Astrocyte of the cerebellum (primary cell): ENCODE data around the gene PDZRN3.

Source experiments
- DNase-seq: peaks from one replicate; pipeline ENCODE4 v3.0.0-alpha.2; 2011; ENCODE audit warnings: low read depth
- H3K4me3 ChIP-seq: 2 replicates; pipeline ENCODE4 v1.5.1; 2011; ENCODE audit warnings: mild to moderate bottlenecking, low read depth, low read length, moderate library complexity
- CTCF ChIP-seq: IDR thresholded peaks from 2 replicates; pipeline ENCODE4 v1.5.1; 2012; ENCODE audit warnings: low read length, low read depth, moderate library complexity, mild to moderate bottlenecking; ENCODE audit errors: missing control alignments
- in situ Hi-C: cut with HindIII; loops from 2 replicates; pipeline ENCODE4 v1.10.0; 2017; ENCODE audit warnings: low sequenced_read_pairs

Gene PDZRN3

DNA sequence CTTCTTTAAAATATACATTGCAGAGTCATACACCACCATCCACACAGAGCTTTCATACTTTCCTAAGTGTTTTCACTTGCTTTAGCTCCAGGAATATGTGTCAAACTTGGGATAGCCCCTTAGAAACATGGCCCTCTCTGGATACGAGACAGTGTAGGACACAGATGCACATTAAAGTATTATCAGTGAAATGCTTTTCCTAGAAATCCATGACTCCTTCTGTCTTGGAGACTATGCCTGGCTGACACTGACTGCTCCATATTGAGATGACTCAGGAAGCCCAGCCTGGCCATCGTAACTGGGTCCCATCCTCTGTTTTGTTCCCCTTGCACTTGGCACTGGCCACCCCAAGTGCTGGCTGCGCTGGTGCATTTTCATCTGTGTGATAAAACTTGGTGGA lies 204.8 kb downstream of the PDZRN3 start:
- no peak for TF ChIP-seq CTCF
- H3K4me3 ChIP-seq, result no peak overlapping the region
- in situ Hi-C loops, result loop anchor here (5.0 kb wide), 1 partner anchor 47 kb away; no protein-coding TSS in a partner anchor
- no peak for DNase-seq

- no peak overlapping the region for H3K4me3 ChIP-seq
- no peak for DNase-seq
- in situ Hi-C loops, result loop anchor here (5.0 kb wide), 1 partner anchor 48 kb away; no protein-coding TSS in a partner anchor
- TF ChIP-seq CTCF, result peak; percentile 18
Observed at GRCh38 chr3:73419179-73419803, 205.4 kb downstream of the PDZRN3 start.

DNA sequence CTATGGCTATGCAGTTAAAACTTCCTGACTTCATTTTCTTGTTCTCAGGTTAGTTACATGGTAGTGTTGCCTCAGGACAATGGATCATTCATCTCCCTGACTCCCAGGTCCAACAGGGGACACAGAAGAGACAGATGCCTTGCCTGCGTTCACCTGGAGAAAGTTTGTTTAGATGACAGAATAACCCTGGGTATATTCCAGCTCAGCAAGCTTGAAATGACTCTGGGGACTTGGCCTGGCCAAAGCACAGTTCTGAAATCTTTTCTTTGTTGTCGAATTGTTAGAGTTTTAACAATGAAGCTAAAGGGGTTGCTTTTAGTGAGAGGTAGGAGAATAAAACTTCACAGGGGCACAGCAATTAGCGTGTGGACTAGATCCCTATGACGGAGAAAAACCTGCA lies 206.1 kb downstream of the PDZRN3 start:
- no peak for TF ChIP-seq CTCF
- H3K4me3 ChIP-seq, result no peak overlapping the region
- no peak for DNase-seq
- in situ Hi-C loops, result loop anchor here (5.0 kb wide), 1 partner anchor 49 kb away; no protein-coding TSS in a partner anchor

DNA sequence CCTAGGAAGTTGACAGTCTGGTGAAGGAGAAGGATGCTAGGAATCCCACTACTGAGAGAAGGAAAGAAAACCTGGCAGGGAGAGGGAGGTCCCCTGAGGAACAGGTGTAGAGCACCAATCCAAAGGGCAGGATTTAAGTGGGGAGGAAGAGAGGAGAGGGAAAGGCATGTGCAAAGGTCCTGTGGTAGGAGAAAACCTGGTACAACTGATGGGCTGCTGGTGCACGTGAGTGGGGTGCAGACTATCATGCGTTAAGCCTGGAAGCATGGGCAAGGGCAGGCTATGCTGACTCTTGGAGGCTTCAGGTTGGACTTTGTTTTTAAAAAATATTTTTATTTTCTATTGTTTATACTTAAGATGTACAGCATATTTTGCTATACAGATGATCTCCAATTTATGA lies 209.6 kb downstream of the PDZRN3 start:
- no peak overlapping the region for H3K4me3 ChIP-seq
- in situ Hi-C loops, result loop anchor here (5.0 kb wide), 1 partner anchor 52 kb away; no protein-coding TSS in a partner anchor
- no peak for DNase-seq
- TF ChIP-seq CTCF, result no peak

GRCh38 chr3:73413619-73414018 lies 211.1 kb downstream of the PDZRN3 start:
- DNase-seq, result no peak
- H3K4me3 ChIP-seq, result no peak overlapping the region
- in situ Hi-C loops, result no loop called here
- no peak for TF ChIP-seq CTCF

GRCh38 chr3:73411993-73412392 lies 212.7 kb downstream of the PDZRN3 start:
- no peak for DNase-seq
- in situ Hi-C loops, result no loop called here
- no peak overlapping the region for H3K4me3 ChIP-seq
- TF ChIP-seq CTCF, result no peak

DNA sequence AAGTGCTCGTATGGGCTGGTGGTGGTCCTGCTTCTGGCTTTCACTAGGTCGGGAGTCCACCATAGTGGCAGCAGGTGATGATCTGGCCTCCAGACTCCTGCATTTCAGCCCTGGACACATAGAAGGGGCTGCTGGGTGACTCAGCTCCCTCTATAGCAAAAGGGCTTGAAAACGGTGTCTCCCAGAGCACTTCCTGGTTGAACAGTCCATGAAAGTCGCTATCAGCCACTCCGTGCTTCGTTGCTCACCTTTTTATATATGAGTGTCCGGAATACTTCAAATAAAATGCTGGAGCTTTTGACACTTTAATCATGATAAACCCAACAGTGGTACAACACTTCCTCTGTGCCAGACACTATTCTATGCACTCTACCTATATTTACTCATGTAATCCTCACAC lies 213.2 kb downstream of the PDZRN3 start:
- TF ChIP-seq CTCF, result no peak
- DNase-seq, result no peak
- H3K4me3 ChIP-seq, result no peak overlapping the region
- in situ Hi-C loops, result no loop called here
